ENCODE data around the gene CDH4. TPM values are rescaled to one million over a fixed set of nuclear protein-coding genes. Genes with fewer than 3 reads are reported as not detected.
"Not testable (repeated sequence)": the region's sequence is repeated elsewhere in the genome, so short reads cannot be mapped to it uniquely, and the experiment has no call there.

CDH4 gene
- total RNA-seq, 1 donor from 2014 or later: not detected

DNA sequence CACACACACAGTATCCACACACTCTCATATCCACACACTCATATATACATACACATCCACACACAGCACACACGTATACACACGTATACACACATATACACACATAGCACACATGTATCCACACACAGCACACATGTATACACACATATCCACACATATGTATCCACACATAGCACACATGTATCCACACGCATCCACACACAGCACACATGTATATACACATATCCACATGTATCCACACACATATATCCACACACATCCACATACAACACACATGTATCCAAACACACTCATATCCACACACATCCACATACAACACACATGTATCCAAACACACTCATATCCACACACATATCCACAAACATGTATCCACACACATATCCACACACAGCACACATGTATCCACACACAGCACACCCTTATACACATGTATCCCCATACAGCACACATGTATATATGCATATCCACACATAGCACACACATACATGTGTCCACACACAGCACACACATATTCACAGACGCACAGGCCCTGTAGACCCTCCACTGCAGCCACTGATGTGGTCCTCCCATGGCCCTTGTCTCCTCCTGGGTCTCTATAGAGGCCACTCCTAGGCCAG lies 172.1 kb downstream of the CDH4 start:
- intact Hi-C loops (cut with DNase I): no loop called here
- DNase-seq (ENCODE audit: low spot score): no peak

GRCh38 chr20:61424628-61425420 lies 172.8 kb downstream of the CDH4 start:
- no peak for DNase-seq (ENCODE audit: low spot score)
- intact Hi-C loops (cut with DNase I): no loop called here

DNA sequence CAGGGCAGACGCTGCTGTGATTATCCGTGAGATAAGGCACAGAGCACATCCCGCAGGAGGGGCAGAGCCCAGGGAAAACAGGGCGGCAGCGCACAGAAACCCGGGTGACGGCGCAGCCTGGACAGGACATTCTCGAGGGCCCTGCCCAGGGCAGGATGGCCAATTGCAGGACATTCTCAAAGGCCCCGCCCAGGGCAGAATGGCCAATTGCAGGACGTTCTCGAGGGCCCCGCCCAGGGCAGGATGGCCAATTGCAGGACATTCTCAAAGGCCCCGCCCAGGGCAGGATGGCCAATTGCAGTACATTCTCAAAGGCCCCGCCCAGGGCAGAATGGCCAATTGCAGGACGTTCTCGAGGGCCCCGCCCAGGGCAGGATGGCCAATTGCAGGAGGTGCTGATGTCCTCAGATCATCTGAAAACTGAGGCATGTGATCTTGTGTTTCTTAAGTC lies 173.5 kb downstream of the CDH4 start:
- DNase-seq (ENCODE audit: low spot score); intact Hi-C loops (cut with DNase I): not testable (repeated sequence)

DNA sequence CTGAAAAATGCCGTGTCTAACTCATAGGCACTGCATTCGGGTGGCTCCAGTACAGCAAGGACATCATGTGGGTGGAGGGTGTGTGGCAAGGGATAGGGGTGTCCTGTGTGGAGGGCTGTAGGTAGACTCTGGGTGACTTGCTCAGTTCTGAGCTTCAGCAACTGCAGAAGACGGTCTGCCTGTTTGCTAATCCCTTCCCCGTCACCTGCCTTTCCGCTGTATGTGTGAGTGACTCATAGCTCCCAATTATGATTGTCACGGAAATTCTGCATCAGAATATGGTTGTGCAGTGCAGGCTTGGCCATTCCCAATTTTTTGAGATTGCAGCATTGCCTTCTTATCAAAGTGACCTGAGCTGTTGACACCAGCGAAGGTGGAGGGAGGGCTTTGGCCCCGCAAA lies 174.3 kb downstream of the CDH4 start:
- intact Hi-C loops (cut with DNase I): no loop called here
- no peak for DNase-seq (ENCODE audit: low spot score)

DNA sequence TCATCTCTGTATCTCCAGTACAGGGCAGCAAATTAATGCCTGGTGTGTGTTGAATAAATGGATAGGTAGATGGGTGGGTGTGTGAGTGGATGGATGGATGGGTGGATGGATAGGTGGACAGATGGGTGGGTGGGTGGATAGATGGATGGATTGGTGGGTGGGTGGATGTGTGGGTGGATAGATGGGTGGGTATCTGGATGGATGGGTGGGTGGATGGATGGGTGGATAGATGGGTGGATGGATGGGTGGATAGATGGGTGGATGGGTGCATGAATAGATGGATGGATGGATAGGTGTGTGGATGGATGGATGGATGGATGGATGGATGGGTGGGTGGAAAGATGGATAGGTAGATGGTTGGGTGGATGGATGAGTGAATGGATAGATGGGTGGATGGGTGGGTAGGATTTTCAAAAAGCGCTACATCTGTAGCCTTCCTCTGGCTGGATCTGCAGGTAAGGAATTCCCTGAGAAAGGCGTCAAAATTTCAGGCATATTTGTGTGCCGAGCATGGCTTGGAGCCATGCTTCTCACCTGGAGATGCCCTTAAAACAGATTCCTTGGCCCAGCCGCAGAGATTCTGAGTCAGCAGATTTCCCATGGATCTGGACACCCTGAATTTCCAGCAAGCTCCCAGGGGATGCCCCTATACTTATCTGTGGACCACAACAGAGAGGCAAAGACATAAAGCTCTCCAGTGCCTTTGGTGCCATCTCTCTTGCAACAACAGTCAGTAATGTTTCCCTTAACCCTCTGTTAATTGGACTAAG lies 177.6 kb downstream of the CDH4 start:
- peak; percentile 22 for DNase-seq (ENCODE audit: low spot score)
- intact Hi-C loops (cut with DNase I): no loop called here

DNA sequence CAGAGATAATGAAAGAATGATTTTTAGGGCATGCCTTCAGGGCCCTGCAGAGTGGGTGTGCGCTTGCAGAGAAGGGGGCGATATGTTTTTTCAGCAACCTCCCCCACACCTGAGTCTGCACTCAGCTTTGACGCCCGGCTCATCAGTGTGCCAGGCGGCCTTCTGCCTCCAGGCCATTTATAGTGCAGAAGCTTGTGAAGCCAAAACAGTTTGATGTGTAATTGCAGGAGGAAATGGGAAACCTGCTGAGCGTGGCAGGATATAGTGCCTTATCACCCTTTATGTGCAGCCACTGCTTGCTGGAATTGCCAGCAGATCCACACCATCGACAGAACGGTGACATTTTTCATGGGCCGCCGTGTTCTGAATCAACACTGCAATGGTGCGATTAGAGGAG lies 178.2 kb downstream of the CDH4 start:
- DNase-seq (ENCODE audit: low spot score): peak; percentile 35
- intact Hi-C loops (cut with DNase I): no loop called here

DNA sequence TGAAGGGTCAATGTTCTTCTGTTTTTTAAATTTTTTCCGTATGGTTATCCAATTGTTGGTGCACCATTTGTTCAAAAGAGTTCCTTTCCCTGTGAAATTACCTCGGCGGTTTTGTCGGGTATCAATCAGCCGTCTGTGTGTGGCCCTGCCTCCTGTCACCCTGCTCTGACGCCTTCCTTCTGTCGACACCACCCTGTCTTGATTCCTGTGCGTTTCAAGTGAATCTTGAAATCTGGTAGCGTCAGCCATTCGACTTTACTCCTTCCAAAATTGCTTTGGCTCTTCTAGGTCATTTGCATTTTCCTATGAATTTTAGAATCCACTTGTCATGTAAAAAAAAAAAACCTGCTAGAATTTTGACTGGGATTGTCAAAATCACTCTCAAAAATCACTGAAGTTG lies 181.1 kb downstream of the CDH4 start:
- intact Hi-C loops (cut with DNase I): no loop called here

GRCh38 chr20:61433816-61434215 lies 181.8 kb downstream of the CDH4 start:
- DNase-seq (ENCODE audit: low spot score): peak; percentile 66
- intact Hi-C loops (cut with DNase I): no loop called here

More for the DNA sequence above, 181.1 kb downstream of the CDH4 start:
- DNase-seq (ENCODE audit: low spot score): peak; percentile 6

DNA sequence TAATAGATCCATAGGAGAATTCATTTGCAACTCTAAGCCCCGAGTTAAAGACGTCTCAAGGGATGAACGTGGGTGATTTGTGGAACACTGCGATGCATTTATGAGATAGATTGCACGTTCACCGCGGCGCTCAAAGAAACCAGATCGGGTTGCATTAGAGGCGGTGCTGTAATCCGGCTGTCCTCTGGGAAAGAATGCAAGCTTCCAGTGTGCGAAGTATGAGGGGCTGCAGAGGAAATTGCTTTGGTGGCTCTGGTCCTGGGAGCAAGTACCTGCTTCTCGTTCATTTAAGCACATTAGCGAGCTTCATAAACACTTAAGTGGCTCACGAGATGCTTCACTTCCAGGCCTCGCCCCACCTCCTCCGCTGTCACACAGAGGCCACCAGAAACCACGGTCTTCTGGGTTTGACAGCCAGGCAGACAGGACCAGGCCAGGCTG lies 182.3 kb downstream of the CDH4 start:
- DNase-seq (ENCODE audit: low spot score): peak; percentile 35

DNA sequence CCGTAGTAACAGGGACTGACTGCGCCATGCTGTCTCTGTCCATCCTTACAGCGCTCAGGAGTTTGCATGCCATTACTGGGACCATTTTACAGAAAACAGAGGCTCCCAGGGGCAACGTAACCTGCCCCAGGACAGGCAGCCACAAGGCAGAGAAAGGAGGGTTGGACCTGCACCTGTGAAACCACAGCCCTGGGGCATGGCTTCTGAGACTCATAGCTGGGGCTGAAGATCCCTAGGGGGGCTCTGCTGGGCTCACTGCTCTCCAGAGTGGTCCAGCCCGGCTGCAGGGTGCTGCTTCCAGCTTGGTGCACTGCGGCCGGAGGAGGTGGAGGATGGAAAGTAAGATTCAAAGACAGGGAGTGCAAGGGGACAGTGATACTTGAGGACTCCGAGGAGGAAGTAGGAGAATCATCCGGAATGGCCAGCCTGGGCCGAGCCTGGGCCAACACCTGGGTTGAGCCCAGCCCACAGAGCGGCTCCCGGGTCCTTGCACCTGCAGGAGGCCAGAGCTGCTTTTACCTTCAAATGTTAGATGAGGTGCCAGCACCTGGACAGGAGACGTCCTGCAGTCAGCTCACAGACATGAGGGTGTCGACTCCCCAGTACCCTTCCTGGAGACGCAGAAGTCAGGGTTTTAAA lies 183.2 kb downstream of the CDH4 start:
- DNase-seq (ENCODE audit: low spot score): peak; percentile 31
- intact Hi-C loops (cut with DNase I): no loop called here

More for the DNA sequence above, 182.3 kb downstream of the CDH4 start:
- intact Hi-C loops (cut with DNase I): no loop called here

DNA sequence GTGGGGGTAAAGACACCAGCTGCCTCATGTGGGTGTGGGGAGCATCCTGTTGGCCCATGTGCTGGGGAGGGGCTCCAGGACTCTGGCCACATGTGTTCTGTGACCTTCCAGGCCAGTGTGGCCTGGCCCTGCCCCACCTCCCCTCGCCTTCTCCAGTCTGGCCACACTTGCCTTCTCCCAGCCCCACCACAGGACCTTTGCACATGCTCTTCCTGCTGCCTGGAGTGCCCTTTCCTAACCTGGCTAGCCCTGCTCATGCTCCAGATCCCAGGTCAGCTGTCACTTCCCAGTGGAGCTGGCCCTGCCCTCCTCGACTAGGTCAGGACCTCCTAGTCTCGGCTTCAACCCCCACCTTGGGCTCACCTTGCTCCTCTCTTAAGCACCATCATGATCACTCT lies 183.8 kb downstream of the CDH4 start:
- intact Hi-C loops (cut with DNase I): no loop called here
- DNase-seq (ENCODE audit: low spot score): peak; percentile 29

DNA sequence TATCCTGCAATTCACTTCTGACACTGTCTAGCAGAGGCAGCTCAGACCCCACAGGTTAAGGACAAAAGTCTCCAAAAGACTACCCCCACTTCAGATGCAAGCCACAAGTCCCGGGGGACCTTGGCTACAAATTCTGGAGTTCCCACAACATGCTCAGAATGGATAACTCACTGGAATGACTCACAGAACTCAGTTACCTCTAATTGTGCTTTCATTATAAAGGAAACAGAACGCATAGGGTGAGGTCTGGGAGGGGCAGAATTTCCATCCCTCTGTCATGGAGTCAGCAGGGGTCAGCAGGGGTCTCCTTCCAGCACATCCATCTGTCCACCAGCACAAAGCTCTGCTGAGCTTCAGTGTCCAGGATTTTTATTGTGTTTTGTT lies 184.2 kb downstream of the CDH4 start:
- intact Hi-C loops (cut with DNase I): no loop called here
- no peak for DNase-seq (ENCODE audit: low spot score)

DNA sequence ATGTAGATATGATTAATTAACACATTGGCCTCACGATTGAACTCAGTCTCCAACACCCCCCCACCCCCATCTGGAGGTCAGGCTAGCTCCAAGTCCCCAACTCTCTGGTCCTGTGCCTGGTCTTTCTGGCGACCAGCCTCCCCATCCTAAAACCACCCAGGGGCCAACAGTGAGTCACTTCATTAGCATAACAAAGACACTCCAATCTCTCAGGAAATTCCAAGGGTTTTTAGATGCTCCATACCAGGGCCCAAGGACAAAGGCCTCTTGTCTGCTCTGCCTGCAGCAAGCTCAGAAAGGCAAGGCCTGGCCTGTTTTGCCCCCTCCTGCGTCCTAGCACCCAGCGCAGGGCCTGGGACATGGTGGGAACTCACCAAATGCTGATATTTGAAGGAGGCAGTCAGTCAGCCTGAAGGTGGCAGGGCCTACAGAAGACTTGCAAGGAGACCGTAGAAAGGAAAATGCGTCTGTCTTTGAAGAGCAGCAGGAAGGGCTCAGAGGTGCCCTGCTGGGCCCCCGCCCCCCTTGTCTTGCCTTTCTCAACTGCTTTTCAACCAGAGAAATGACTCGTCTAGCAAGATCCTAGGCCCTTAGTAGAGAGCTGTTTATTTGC lies 184.7 kb downstream of the CDH4 start:
- peak; percentile 43 for DNase-seq (ENCODE audit: low spot score)
- intact Hi-C loops (cut with DNase I): no loop called here

GRCh38 chr20:61437280-61438206 lies 185.5 kb downstream of the CDH4 start:
- DNase-seq (ENCODE audit: low spot score): peak; percentile 38
- intact Hi-C loops (cut with DNase I): no loop called here

DNA sequence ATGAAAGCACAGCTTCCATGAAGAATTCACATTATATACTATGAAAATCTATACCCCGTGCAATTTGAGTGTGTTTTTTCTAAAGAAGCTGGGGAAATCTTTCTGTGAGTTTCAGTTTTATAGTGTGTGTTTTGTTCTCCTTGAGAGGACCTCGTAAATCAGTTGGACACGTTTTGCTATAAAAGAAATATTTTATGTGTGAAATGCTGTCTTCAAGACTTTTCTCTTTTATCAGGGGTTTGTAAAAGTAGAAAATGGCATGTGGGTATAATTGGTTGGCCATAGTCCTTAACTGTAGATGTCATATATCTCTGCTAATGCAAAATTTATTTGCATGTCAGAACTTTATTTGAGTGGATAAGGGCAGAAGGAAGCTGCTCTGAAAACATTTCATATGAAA lies 186.2 kb downstream of the CDH4 start:
- intact Hi-C loops (cut with DNase I): no loop called here
- DNase-seq (ENCODE audit: low spot score): no peak

DNA sequence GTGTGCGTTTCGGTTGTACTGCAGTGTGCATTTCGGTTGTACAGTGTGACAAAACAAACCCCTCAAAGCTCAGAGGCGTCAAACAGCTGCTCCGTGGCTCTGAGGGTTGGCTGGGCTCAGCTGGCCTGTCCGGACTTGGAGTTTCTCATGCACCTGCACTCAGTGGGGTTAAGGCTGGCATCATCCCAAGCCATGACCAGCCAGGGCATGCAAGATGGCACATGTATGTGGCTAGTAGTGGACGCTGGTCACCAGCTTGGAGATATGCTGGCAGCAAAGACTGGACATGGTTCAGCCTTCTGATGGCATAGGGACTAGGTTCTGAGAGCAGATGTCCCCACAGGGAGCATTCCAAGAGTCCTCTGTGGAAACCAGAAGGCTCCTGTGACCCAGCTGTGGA lies 187.2 kb downstream of the CDH4 start:
- no peak for DNase-seq (ENCODE audit: low spot score)
- intact Hi-C loops (cut with DNase I): no loop called here

DNA sequence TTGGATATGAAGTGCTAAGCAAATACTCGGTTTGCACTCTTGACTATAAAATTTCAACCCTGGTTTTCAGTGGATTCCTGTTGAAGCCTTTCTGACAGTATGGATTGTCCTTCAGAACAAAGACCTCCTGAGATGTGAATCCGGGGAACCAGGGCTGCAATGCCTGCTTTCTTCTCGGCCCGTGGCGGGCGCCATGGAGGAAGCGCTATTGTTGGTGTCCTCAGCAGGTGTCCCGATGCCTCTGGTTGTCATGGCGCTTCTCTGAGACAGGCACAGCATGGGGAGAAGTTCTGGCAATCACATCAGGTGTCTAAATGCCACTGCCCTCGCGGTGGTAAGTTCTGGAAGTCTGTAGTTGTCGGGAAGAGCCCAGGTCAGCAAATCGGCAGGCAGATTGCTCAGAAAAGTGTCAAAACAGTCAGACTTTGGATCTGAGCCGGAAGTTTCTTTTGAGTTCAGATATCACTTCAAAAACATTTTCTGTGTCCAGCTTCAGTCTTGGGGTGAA lies 188.5 kb downstream of the CDH4 start:
- no peak for DNase-seq (ENCODE audit: low spot score)
- intact Hi-C loops (cut with DNase I): no loop called here

GRCh38 chr20:61441537-61441936 lies 189.5 kb downstream of the CDH4 start:
- DNase-seq (ENCODE audit: low spot score): no peak
- intact Hi-C loops (cut with DNase I): no loop called here
